Astrocyte (in vitro differentiated cells and primary cell): Measurements from ENCODE around the gene SUPT20H. TPM values are rescaled to one million over a fixed set of nuclear protein-coding genes. Genes with fewer than 3 reads are reported as not detected.

Source experiments
- DNase-seq: peaks from one replicate; pipeline ENCODE4 v3.0.0-alpha.2; 2010; ENCODE audit warnings: low read depth
- FAIRE-seq: peaks from 2 replicates; lab custom pipeline; 2011; peaks lifted over from hg19 to GRCh38; lab: Jason Lieb, UNC
- H2AFZ ChIP-seq: 2 replicates; pipeline ENCODE4 v1.6.0; 2012; ENCODE audit warnings: low read depth, low read length, inconsistent platforms
- H3K27ac ChIP-seq: 2 replicates; pipeline ENCODE4 v1.5.1; 2011; ENCODE audit warnings: low read depth, low read length, inconsistent platforms
- H3K27me3 ChIP-seq: 2 replicates; pipeline ENCODE4 v1.6.0; 2011; ENCODE audit warnings: low read length, inconsistent platforms; ENCODE audit not compliant: insufficient read depth
- H3K36me3 ChIP-seq: 2 replicates; pipeline ENCODE4 v1.5.1; 2011; ENCODE audit warnings: low read length, inconsistent platforms; ENCODE audit not compliant: insufficient read depth
- H3K4me1 ChIP-seq: 2 replicates; pipeline ENCODE4 v1.5.1; 2011; ENCODE audit warnings: low read length, inconsistent platforms; ENCODE audit not compliant: insufficient read depth
- H3K4me2 ChIP-seq: 2 replicates; pipeline ENCODE4 v1.6.0; 2012; ENCODE audit warnings: low read length, inconsistent platforms
- H3K4me3 ChIP-seq: 2 replicates; pipeline ENCODE4 v1.5.1; 2011; ENCODE audit warnings: low read depth, mild to moderate bottlenecking, low read length, inconsistent platforms; ENCODE audit not compliant: insufficient read depth
- H3K79me2 ChIP-seq: 2 replicates; pipeline ENCODE4 v1.6.0; 2012; ENCODE audit warnings: mild to moderate bottlenecking, low read length, inconsistent platforms; ENCODE audit not compliant: insufficient read depth
- H3K9ac ChIP-seq: 2 replicates; pipeline ENCODE4 v1.6.0; 2012; ENCODE audit warnings: mild to moderate bottlenecking, low read length, inconsistent platforms
- H3K9me3 ChIP-seq: 2 replicates; pipeline ENCODE4 v1.5.1; 2012; ENCODE audit warnings: low read depth, mild to moderate bottlenecking, low read length, inconsistent platforms; ENCODE audit not compliant: insufficient read depth
- H4K20me1 ChIP-seq: 2 replicates; pipeline ENCODE4 v1.6.0; 2012; ENCODE audit warnings: low read length, inconsistent platforms; ENCODE audit not compliant: insufficient read depth
- H3K27ac Mint-ChIP-seq: one replicate; pipeline ENCODE4 v1.8.0; 2021; ENCODE audit warnings: mild to moderate bottlenecking, mixed read lengths; ENCODE audit not compliant: unreplicated experiment
- H3K27me3 Mint-ChIP-seq: one replicate; pipeline ENCODE4 v1.8.0; 2021; ENCODE audit warnings: low read depth, mixed read lengths; ENCODE audit not compliant: unreplicated experiment
- H3K36me3 Mint-ChIP-seq: one replicate; pipeline ENCODE4 v1.8.0; 2021; ENCODE audit warnings: low read depth, mixed read lengths; ENCODE audit not compliant: unreplicated experiment
- H3K4me1 Mint-ChIP-seq: one replicate; pipeline ENCODE4 v1.8.0; 2021; ENCODE audit warnings: low read depth, mixed read lengths; ENCODE audit not compliant: unreplicated experiment
- H3K4me3 Mint-ChIP-seq: one replicate; pipeline ENCODE4 v1.8.0; 2021; ENCODE audit warnings: mild to moderate bottlenecking, moderate library complexity, mixed read lengths; ENCODE audit not compliant: unreplicated experiment
- H3K9me3 Mint-ChIP-seq: one replicate; pipeline ENCODE4 v1.8.0; 2021; ENCODE audit warnings: mild to moderate bottlenecking, mixed read lengths; ENCODE audit not compliant: unreplicated experiment
- EZH2 ChIP-seq: IDR thresholded peaks from 2 replicates; pipeline ENCODE4 v1.6.1; 2012; ENCODE audit warnings: mild to moderate bottlenecking, low read length, inconsistent platforms; ENCODE audit not compliant: insufficient read depth
- total RNA-seq: library from RNA; stranded (reverse); gene quantifications from 2 replicates; pipeline ENCODE4 v1.2.1, GENCODE V29; 2021
- TF ChIP-seq, protein P1 (sequence below): IDR thresholded peaks from 2 replicates; pipeline ENCODE4 v1.5.1; 2011; ENCODE audit warnings: low read depth, mild to moderate bottlenecking, inconsistent platforms, low read length, moderate library complexity; ENCODE audit not compliant: insufficient read depth

Gene SUPT20H
- total RNA-seq, 1 donor from 2014 or later = 87.7 TPM

DNA sequence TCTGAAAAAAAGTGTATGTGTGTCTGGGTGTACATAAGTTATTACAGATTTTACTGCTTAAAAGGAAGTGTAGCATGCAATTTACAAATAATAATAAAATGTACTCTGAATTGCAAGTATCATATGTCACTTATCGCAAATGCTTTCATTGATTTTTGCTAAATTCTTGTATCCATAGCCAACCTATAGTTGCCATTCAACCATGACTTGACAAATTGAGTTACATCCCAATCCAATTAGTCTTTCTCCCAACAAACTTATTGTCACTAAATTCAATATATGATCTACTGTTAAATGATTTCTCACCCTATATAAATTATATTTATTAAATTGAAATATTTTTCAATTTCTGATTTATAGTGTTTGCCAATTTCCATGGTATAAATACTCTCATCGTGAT lies 17.3 kb upstream of the SUPT20H start:
- H3K9ac ChIP-seq = no peak overlapping the region
- H3K27me3 ChIP-seq = no peaks in the 10 kb centered on the region
- no peak overlapping the region for H3K27ac ChIP-seq
- no peak overlapping the region for H3K4me3 Mint-ChIP-seq
- TF ChIP-seq EZH2 = no peak
- TF ChIP-seq, protein P1, sequence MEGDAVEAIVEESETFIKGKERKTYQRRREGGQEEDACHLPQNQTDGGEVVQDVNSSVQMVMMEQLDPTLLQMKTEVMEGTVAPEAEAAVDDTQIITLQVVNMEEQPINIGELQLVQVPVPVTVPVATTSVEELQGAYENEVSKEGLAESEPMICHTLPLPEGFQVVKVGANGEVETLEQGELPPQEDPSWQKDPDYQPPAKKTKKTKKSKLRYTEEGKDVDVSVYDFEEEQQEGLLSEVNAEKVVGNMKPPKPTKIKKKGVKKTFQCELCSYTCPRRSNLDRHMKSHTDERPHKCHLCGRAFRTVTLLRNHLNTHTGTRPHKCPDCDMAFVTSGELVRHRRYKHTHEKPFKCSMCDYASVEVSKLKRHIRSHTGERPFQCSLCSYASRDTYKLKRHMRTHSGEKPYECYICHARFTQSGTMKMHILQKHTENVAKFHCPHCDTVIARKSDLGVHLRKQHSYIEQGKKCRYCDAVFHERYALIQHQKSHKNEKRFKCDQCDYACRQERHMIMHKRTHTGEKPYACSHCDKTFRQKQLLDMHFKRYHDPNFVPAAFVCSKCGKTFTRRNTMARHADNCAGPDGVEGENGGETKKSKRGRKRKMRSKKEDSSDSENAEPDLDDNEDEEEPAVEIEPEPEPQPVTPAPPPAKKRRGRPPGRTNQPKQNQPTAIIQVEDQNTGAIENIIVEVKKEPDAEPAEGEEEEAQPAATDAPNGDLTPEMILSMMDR = no peak
- DNase-seq = no peak
- no peaks in the 10 kb centered on the region for H3K36me3 ChIP-seq
- FAIRE-seq = no peak
- H3K4me3 ChIP-seq = no peak overlapping the region
- no peaks in the 10 kb centered on the region for H3K36me3 Mint-ChIP-seq
- H3K9me3 Mint-ChIP-seq = no peaks in the 10 kb centered on the region
- H2AFZ ChIP-seq = no peak overlapping the region
- no peaks in the 10 kb centered on the region for H3K4me1 ChIP-seq
- H3K27ac Mint-ChIP-seq = no peak overlapping the region
- no peaks in the 10 kb centered on the region for H3K79me2 ChIP-seq
- no peaks in the 10 kb centered on the region for H3K9me3 ChIP-seq
- H3K27me3 Mint-ChIP-seq = peaks cover 3% of the 10 kb centered on the region
- no peaks in the 10 kb centered on the region for H3K4me1 Mint-ChIP-seq
- H4K20me1 ChIP-seq = no peaks in the 10 kb centered on the region
- no peak overlapping the region for H3K4me2 ChIP-seq

DNA sequence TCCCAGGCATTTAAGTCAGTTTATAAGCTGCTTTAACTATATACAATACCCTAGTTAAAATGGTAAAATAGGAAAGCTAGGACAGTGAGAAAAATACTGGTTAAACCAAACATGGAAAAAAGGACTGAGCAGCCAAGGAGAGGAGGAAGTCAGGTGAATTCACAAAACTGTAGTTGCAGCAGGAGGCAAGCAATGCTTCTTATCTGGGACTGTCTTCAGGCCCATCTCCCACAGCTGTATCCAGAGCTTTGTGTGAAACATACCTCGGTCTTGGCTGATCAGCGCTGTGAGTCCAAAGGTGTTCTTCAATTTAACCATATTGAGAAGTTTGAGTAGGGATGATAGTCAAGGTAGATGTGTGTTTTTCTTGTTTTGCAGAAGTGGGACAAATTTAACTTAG lies 15.7 kb upstream of the SUPT20H start:
- H2AFZ ChIP-seq = peak overlapping the region; percentile 39
- TF ChIP-seq EZH2 = no peak
- TF ChIP-seq, protein P1 = no peak
- no peaks in the 10 kb centered on the region for H3K4me1 Mint-ChIP-seq
- no peak overlapping the region for H3K9ac ChIP-seq
- H3K36me3 Mint-ChIP-seq = no peaks in the 10 kb centered on the region
- H3K9me3 ChIP-seq = no peaks in the 10 kb centered on the region
- H3K4me1 ChIP-seq = no peaks in the 10 kb centered on the region
- H3K27ac ChIP-seq = no peak overlapping the region
- H3K79me2 ChIP-seq = no peaks in the 10 kb centered on the region
- no peak overlapping the region for H3K4me2 ChIP-seq
- FAIRE-seq (no peak), DNase-seq (no peak)
- no peaks in the 10 kb centered on the region for H4K20me1 ChIP-seq
- H3K27ac Mint-ChIP-seq = no peak overlapping the region
- no peak overlapping the region for H3K4me3 Mint-ChIP-seq
- no peaks in the 10 kb centered on the region for H3K9me3 Mint-ChIP-seq
- no peak overlapping the region for H3K4me3 ChIP-seq
- no peaks in the 10 kb centered on the region for H3K27me3 ChIP-seq
- peaks cover 5% of the 10 kb centered on the region for H3K27me3 Mint-ChIP-seq
- H3K36me3 ChIP-seq = no peaks in the 10 kb centered on the region

DNA sequence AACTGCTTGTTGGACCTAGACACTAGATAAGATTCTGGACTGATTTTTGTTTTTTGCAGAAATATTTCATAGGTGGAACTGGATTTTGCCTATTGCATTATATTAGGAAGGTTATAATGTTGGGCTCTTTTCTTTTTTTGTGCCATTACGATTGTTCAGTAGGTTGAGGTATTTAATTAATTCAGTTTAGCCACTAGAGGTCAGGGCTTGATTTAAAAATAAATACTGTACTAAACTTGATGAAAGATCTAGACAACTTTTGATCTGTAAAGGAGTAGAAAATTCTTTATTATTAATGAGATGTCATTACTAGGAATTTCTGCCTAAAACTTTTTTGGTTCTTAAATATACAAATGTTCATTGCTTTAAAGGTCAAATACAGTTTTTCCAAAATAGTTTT lies 15.2 kb upstream of the SUPT20H start:
- no peaks in the 10 kb centered on the region for H3K36me3 Mint-ChIP-seq
- H3K9me3 Mint-ChIP-seq = no peaks in the 10 kb centered on the region
- no peaks in the 10 kb centered on the region for H3K27me3 ChIP-seq
- no peak overlapping the region for H3K27ac ChIP-seq
- FAIRE-seq = no peak
- DNase-seq = peak; percentile 37
- no peaks in the 10 kb centered on the region for H4K20me1 ChIP-seq
- no peaks in the 10 kb centered on the region for H3K79me2 ChIP-seq
- H3K4me3 ChIP-seq = no peak overlapping the region
- peaks cover 5% of the 10 kb centered on the region for H3K27me3 Mint-ChIP-seq
- no peaks in the 10 kb centered on the region for H3K9me3 ChIP-seq
- no peaks in the 10 kb centered on the region for H3K36me3 ChIP-seq
- H3K4me1 ChIP-seq = no peaks in the 10 kb centered on the region
- H3K27ac Mint-ChIP-seq = no peak overlapping the region
- no peak overlapping the region for H3K4me2 ChIP-seq
- H3K4me3 Mint-ChIP-seq = no peak overlapping the region
- no peak overlapping the region for H2AFZ ChIP-seq
- TF ChIP-seq, protein P1 = peak; percentile 42
- no peak for TF ChIP-seq EZH2
- no peak overlapping the region for H3K9ac ChIP-seq
- H3K4me1 Mint-ChIP-seq = no peaks in the 10 kb centered on the region
